Peyer's patch (tissue), 4 donors: Measurements from ENCODE around the gene C16orf90. TPM values are rescaled to one million over a fixed set of nuclear protein-coding genes. Genes with fewer than 3 reads are reported as not detected.

ENCODE experiments used
- DNase-seq, 3 donors: peaks; one replicate each; pipeline ENCODE4 v3.0.0-alpha.2; 2017 to 2019
- H3K27ac ChIP-seq, 4 donors: fragments of 200-600 bp; sonication (generic); one replicate each; pipeline ENCODE4 v1.5.1; 2016 to 2019
- H3K27me3 ChIP-seq, 2 donors: fragments of 200-600 bp; sonication (generic); one replicate each; pipeline ENCODE4 v1.5.1; 2019
- H3K36me3 ChIP-seq, 3 donors: fragments of 200-600 bp; sonication (generic); one replicate each; pipeline ENCODE4 v1.5.1; 2016 to 2019
- H3K4me1 ChIP-seq, 4 donors: fragments of 200-600 bp; sonication (generic); one replicate each; pipeline ENCODE4 v1.5.1; 2016 to 2019
- H3K4me3 ChIP-seq, 4 donors: fragments of 200-600 bp; sonication (generic); 1 replicate in 3 of 4; 2 replicates in 1 of 4; pipeline ENCODE4 v1.5.1; 2016 to 2019; ENCODE audit warnings: mild to moderate bottlenecking in 1 of 4
- H3K9me3 ChIP-seq, 4 donors: fragments of 200-600 bp; sonication (generic); one replicate each; pipeline ENCODE4 v1.5.1; 2016 to 2019; ENCODE audit warnings: mild to moderate bottlenecking in 1 of 4
- CTCF ChIP-seq, 6 experiments: fragments of 450-650 bp in 4 of 6; fragments of 200-600 bp in 2 of 6; sonication (generic) in 1 of 6; IDR thresholded peaks; one replicate each; pipeline ENCODE4 v1.5.1; 2017 to 2019; ENCODE audit warnings: antibody characterized with exemption in 6 of 6, mild to moderate bottlenecking in 3 of 6, moderate library complexity in 1 of 6
- POLR2A ChIP-seq, 2 donors: fragments of 450-650 bp; IDR thresholded peaks; one replicate each; pipeline ENCODE4 v1.5.1; 2017; ENCODE audit warnings: antibody characterized with exemption in 2 of 2, mild to moderate bottlenecking in 2 of 2, moderate library complexity in 2 of 2
- total RNA-seq, 4 donors: library from RNA; depleted of rRNA; stranded (reverse); fragments of >200 nt; gene quantifications; one replicate each; pipeline ENCODE4 v1.1.0, GENCODE V29; 2016

The C16orf90 gene
- total RNA-seq, 4 donors from 2014 or later: not detected

GRCh38 chr16:3484318-3485096 is 10.8 kb downstream of the C16orf90 start:
- TF ChIP-seq POLR2A (IDR thresholded peaks at IDR 0.05): no peak
- TF ChIP-seq CTCF (IDR thresholded peaks at IDR 0.05): no peak
- H3K27ac ChIP-seq: no peak overlapping the region
- no peaks in the 10 kb centered on the region for H3K27me3 ChIP-seq
- no peak overlapping the region for H3K4me3 ChIP-seq
- no peaks in the 10 kb centered on the region for H3K4me1 ChIP-seq
- DNase-seq: no peak
- H3K36me3 ChIP-seq: peaks cover 0 to 72% (median 0%) of the 10 kb centered on the region in 3 donors
- no peaks in the 10 kb centered on the region for H3K9me3 ChIP-seq

GRCh38 chr16:3482659-3483241 is 12.5 kb downstream of the C16orf90 start:
- DNase-seq: no peak

GRCh38 chr16:3481696-3482658 is 13.3 kb downstream of the C16orf90 start:
- TF ChIP-seq POLR2A (IDR thresholded peaks at IDR 0.05) (no peak), CTCF (IDR thresholded peaks at IDR 0.05) (no peak)
- peaks cover 0 to 95% (median 0%) of the 10 kb centered on the region in 3 donors for H3K36me3 ChIP-seq
- H3K27me3 ChIP-seq: no peaks in the 10 kb centered on the region
- no peaks in the 10 kb centered on the region for H3K4me1 ChIP-seq
- no peak overlapping the region for H3K4me3 ChIP-seq
- no peak overlapping the region for H3K27ac ChIP-seq
- H3K9me3 ChIP-seq: no peaks in the 10 kb centered on the region
- no peak for DNase-seq

More at GRCh38 chr16:3482659-3483241, 12.5 kb downstream of the C16orf90 start:
- Histone ChIP-seq H3K27ac (no peak overlapping the region), H3K36me3 (peaks cover 0 to 87% (median 0%) of the 10 kb centered on the region in 3 donors), H3K4me3 (no peak overlapping the region), H3K4me1 (no peaks in the 10 kb centered on the region), H3K9me3 (no peaks in the 10 kb centered on the region), H3K27me3 (no peaks in the 10 kb centered on the region)
- TF ChIP-seq CTCF (IDR thresholded peaks at IDR 0.05): no peak
- TF ChIP-seq POLR2A (IDR thresholded peaks at IDR 0.05): no peak

GRCh38 chr16:3480901-3481695 is 14.2 kb downstream of the C16orf90 start:
- H3K27me3 ChIP-seq: no peaks in the 10 kb centered on the region
- peaks cover 0 to 88% (median 0%) of the 10 kb centered on the region in 3 donors for H3K36me3 ChIP-seq
- H3K27ac ChIP-seq: no peak overlapping the region
- no peaks in the 10 kb centered on the region for H3K9me3 ChIP-seq
- DNase-seq: no peak
- no peak for TF ChIP-seq POLR2A (IDR thresholded peaks at IDR 0.05)
- no peak for TF ChIP-seq CTCF (IDR thresholded peaks at IDR 0.05)
- no peak overlapping the region for H3K4me3 ChIP-seq
- H3K4me1 ChIP-seq: no peaks in the 10 kb centered on the region
